Hematopoietic multipotent progenitor cell treated with erythropoietin and hydrocortisone succinate and interleukin-3 and kit ligand, for 8 days (in vitro differentiated cells): ENCODE data around the gene ITLN2.
"Not testable (repeated sequence)": the region's sequence is repeated elsewhere in the genome, so short reads cannot be mapped to it uniquely, and the experiment has no call there.

Experiments
- DNase-seq: peaks from one replicate; pipeline ENCODE4 v3.0.0-alpha.2; 2015

ITLN2 gene

DNA sequence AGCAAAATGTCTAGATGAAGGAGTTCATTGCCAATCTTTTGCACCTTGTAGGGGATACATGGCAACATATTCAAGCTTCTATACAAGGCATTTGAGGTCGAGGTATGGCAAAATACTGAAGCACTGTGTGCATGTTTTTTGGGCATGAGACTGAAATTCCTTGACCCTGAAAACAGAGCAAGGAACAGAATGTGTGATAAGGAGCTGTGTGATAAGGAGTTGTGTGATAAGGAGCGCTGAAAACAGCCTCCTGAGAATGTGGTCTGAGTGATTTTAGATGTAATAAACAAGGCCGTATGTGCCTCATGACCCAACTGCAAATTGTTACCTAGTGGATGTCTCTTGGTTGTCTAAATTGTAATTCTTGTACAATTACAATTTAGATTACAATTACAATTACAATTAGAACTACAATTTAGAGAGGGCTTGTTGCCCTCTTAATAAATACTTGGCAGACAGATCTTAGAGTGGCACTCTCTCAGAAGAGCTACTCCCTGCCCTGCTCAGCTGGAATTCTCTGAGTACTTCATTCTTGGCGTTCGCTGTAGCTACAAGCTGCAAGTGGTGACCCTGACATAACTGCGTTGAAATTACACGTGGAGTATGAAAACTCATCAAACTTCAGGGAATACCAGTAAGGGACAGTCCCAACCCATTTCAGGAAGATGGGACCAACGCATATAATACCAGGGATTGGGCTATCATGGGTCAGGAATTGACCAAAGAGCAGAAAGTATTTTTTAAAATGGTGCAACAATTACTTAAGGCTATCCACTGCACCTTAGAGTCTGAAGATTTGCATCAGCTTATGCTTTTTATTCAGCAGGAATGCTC is 49.6 kb downstream of the ITLN2 start:
- peak; percentile 69 for DNase-seq

DNA sequence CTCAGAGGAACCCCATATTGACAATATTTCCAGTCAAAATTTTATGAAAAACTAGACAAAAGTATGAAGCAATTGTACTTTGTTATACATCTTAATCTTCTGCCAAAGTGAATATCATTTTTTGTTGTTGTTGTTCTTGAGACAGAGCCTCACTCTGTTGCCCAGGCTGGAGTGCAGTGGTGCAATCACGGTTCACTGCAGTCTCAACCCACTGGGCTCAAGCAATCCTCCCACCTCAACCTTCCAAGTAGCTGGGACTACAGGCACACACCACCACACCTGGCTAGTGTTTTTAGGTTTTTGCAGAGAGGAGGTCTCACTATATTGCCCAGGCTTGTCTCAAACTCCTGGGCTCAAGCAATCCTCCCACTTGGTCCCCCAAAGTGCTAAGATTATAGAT is 52.4 kb downstream of the ITLN2 start:
- DNase-seq, result not testable (repeated sequence)

DNA sequence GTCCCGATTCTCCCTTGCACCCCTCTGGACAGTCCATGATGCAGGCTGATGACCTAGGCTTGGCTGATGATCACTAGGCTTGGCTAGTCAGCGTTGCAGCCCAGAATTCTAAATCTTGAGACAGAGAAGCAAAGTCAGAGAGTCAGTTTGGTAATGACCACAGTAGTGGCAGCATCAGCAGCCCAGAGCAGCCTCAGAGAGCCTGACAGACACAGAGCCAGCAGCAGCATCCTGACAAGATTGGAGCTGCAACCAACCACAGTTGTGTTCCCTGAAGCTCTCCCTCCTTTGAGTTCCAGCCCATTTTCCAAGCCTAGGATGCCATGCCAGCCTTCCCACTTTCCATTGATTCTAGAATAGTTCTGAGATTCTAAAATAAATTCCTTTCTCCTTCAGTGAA is 52.8 kb downstream of the ITLN2 start:
- DNase-seq, result no peak

DNA sequence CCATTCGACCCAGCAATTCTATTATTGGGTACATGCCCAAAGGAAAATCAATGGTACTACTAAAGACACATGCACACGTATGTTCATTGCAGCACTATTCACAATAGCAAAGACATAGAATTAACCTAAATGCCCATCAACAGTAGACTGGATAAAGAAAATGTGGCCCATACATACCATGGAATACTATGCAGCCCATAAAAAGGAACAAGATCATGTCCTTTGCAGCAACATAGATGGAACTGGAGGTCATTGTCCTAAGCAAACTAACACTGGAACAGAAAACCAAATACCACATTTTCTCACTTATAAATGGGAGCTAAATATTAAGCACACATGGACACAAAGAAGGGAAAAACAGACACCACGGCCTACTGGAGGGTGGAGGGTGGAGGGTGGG is 53.9 kb downstream of the ITLN2 start:
- not testable (repeated sequence) for DNase-seq
